ENCODE results near the gene POC1A. TPM values are rescaled to one million over a fixed set of nuclear protein-coding genes. Genes with fewer than 3 reads are reported as not detected.

The POC1A gene
- total and polyA plus RNA-seq, 2 donors (not counting 1 experiment from before 2014, with no cell fraction given) = 1.7 to 2.8 TPM

DNA sequence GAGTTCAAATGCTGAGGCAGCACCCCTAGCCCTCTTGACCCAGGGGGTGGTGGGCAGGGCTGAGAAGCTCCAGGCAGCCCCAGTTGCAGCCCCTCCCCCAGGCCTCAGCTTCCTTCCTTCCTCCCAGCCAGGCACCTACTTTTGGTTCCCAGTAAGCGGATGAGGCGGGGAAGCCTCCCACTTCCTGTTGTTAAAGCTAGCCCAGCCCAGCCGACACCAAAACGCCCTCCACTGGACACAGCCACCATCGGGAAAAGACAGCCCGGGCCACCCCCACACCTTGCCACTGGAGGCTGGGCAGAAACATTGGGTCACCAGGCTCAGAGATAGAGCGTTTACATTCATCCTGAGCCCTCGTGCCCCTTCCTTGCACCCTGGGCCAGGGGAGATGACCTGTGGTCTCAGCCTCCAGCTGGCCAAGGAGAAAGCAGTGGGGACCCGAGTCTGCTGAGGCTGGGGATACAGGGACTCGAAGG lies 101.4 kb downstream of the POC1A start:
- ATAC-seq (ENCODE audit: low read depth) = no peak
- Histone ChIP-seq H3K27me3 (replicated peaks in 1 of 4; ENCODE audit: control extremely low read depth in 1 of 4, control insufficient read depth in 3 of 4, insufficient read depth in 4 of 4, low read length in 3 of 4) (no peaks in the 10 kb centered on the region), H3K4me3 (ENCODE audit: control extremely low read depth in 1 of 5, extremely low read depth in 1 of 5, insufficient read depth in 1 of 5, low read depth in 2 of 5, low read length in 4 of 5) (peak overlapping the region in 4 of 5 experiments; percentile 12 to 36 (median 23)), H3K27ac (ENCODE audit: low read length in 2 of 2) (peak overlapping the region; percentile 55 to 71), H4K20me1 (ENCODE audit: control insufficient read depth, insufficient read depth, low read length, poor library complexity, severe bottlenecking) (no peaks in the 10 kb centered on the region), H3K9ac (ENCODE audit: low read length) (peak overlapping the region; percentile 54), H3K4me2 (replicated peaks; ENCODE audit: low read depth, low read length, poor library complexity, severe bottlenecking) (peak overlapping the region; percentile 96), H3K4me1 (ENCODE audit: control insufficient read depth in 2 of 2, insufficient read depth in 2 of 2, low read length in 2 of 2) (peaks cover 46 to 56% of the 10 kb centered on the region in 2 donors), H3K9me3 (ENCODE audit: control extremely low read depth in 1 of 3, control insufficient read depth in 2 of 3, insufficient read depth in 1 of 3, low read length in 2 of 3) (no peaks in the 10 kb centered on the region), H2AFZ (ENCODE audit: insufficient read depth, low read depth, low read length, poor library complexity, severe bottlenecking) (peak overlapping the region; percentile 81), H3K79me2 (ENCODE audit: control insufficient read depth, insufficient read depth, low read length) (no peaks in the 10 kb centered on the region), H3K36me3 (replicated peaks in 1 of 2; ENCODE audit: control extremely low read depth in 1 of 2, control insufficient read depth in 1 of 2, extremely low read depth in 1 of 2, insufficient read depth in 2 of 2, low read length in 1 of 2) (peaks cover 0 to 13% of the 10 kb centered on the region in 2 experiments)
- TF ChIP-seq, protein P1, sequence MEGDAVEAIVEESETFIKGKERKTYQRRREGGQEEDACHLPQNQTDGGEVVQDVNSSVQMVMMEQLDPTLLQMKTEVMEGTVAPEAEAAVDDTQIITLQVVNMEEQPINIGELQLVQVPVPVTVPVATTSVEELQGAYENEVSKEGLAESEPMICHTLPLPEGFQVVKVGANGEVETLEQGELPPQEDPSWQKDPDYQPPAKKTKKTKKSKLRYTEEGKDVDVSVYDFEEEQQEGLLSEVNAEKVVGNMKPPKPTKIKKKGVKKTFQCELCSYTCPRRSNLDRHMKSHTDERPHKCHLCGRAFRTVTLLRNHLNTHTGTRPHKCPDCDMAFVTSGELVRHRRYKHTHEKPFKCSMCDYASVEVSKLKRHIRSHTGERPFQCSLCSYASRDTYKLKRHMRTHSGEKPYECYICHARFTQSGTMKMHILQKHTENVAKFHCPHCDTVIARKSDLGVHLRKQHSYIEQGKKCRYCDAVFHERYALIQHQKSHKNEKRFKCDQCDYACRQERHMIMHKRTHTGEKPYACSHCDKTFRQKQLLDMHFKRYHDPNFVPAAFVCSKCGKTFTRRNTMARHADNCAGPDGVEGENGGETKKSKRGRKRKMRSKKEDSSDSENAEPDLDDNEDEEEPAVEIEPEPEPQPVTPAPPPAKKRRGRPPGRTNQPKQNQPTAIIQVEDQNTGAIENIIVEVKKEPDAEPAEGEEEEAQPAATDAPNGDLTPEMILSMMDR (IDR thresholded peaks at IDR 0.05) = no peak
- TF ChIP-seq EZH2 (IDR thresholded peaks at IDR 0.05; ENCODE audit: borderline replicate concordance, insufficient read depth, low read depth, low read length, poor library complexity, severe bottlenecking) = no peak
- Mint-ChIP-seq H3K4me1 (peaks cover 49% of the 10 kb centered on the region), H3K4me3 (peak overlapping the region; percentile 72), H3K27ac (peak overlapping the region; percentile 91), H3K9me3 (ENCODE audit: insufficient read depth) (no peaks in the 10 kb centered on the region), H3K27me3 (no peaks in the 10 kb centered on the region)
- 10% methylated on average over 10 of the region's 10 CpGs for WGBS (ENCODE audit: insufficient coverage)
- POLR2A ChIA-PET = no interaction called here
- CTCF ChIA-PET = interaction anchor here (1.1 to 3.7 kb wide), 11 partner anchors 9 to 167 kb away, joined by 3 to 31 read pairs (median 5); partner anchors contain the start of gene RPL29
- DNase-seq = peak; percentile 44
- intact Hi-C loops (cut with micrococcal nuclease) = loop anchor here (1.0 to 10.0 kb wide), 3 partner anchors 91 to 482 kb away; partner anchors contain the start of genes NT5DC2, TLR9 and UQCC5

DNA sequence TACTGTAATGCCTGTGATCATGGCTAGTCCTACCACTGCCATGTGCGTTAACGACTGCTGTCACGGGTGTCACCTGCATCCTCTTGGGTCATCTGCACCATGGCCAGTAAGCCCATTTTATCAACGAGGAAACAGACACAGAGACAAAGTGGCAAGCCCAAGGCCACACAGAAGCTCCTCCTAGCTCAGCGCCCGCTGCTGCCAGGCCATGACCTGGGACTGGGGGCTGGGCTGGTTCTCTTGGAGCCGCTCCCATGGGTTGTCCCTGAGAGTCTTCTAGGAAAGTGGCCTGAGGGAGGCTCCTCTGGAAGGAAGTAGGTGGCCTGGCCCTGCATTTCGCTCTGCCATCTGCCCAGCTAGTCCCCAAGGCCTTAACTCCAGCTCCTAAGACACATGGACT lies 102.8 kb downstream of the POC1A start:
- Mint-ChIP-seq H3K4me3 (no peak overlapping the region), H3K9me3 (ENCODE audit: insufficient read depth) (no peaks in the 10 kb centered on the region), H3K27ac (peak overlapping the region; percentile 86), H3K4me1 (peaks cover 38% of the 10 kb centered on the region), H3K27me3 (no peaks in the 10 kb centered on the region)
- peak overlapping the region; percentile 96 for H3K4me2 ChIP-seq (replicated peaks; ENCODE audit: low read depth, low read length, poor library complexity, severe bottlenecking)
- DNase-seq (no peak), ATAC-seq (ENCODE audit: low read depth) (no peak)
- no peak overlapping the region for H3K9ac ChIP-seq (ENCODE audit: low read length)
- WGBS (ENCODE audit: insufficient coverage) = 96% methylated on average over 8 of the region's 8 CpGs
- H3K4me1 ChIP-seq (ENCODE audit: control insufficient read depth in 2 of 2, insufficient read depth in 2 of 2, low read length in 2 of 2) = peaks cover 42 to 46% of the 10 kb centered on the region in 2 donors
- H3K79me2 ChIP-seq (ENCODE audit: control insufficient read depth, insufficient read depth, low read length) = no peaks in the 10 kb centered on the region
- TF ChIP-seq, protein P1 (IDR thresholded peaks at IDR 0.05) = no peak
- no peak for TF ChIP-seq EZH2 (IDR thresholded peaks at IDR 0.05; ENCODE audit: borderline replicate concordance, insufficient read depth, low read depth, low read length, poor library complexity, severe bottlenecking)
- no peak overlapping the region for H3K4me3 ChIP-seq (ENCODE audit: control extremely low read depth in 1 of 5, extremely low read depth in 1 of 5, insufficient read depth in 1 of 5, low read depth in 2 of 5, low read length in 4 of 5)
- H4K20me1 ChIP-seq (ENCODE audit: control insufficient read depth, insufficient read depth, low read length, poor library complexity, severe bottlenecking) = no peaks in the 10 kb centered on the region
- no peak overlapping the region for H2AFZ ChIP-seq (ENCODE audit: insufficient read depth, low read depth, low read length, poor library complexity, severe bottlenecking)
- ChIA-PET CTCF (interaction anchor here (1.3 to 3.7 kb wide), 3 partner anchors 35 to 93 kb away, joined by 3 to 31 read pairs (median 3); no protein-coding TSS in a partner anchor), POLR2A (no interaction called here)
- H3K36me3 ChIP-seq (replicated peaks in 1 of 2; ENCODE audit: control extremely low read depth in 1 of 2, control insufficient read depth in 1 of 2, extremely low read depth in 1 of 2, insufficient read depth in 2 of 2, low read length in 1 of 2) = peaks cover 0 to 13% of the 10 kb centered on the region in 2 experiments
- intact Hi-C loops (cut with micrococcal nuclease) = loop anchor here (10.0 kb wide), 2 partner anchors 173 to 483 kb away; partner anchors contain the start of genes NT5DC2, TLR9 and UQCC5
- H3K27me3 ChIP-seq (replicated peaks in 1 of 4; ENCODE audit: control extremely low read depth in 1 of 4, control insufficient read depth in 3 of 4, insufficient read depth in 4 of 4, low read length in 3 of 4) = no peaks in the 10 kb centered on the region
- peak overlapping the region; percentile 55 to 71 for H3K27ac ChIP-seq (ENCODE audit: low read length in 2 of 2)
- H3K9me3 ChIP-seq (ENCODE audit: control extremely low read depth in 1 of 3, control insufficient read depth in 2 of 3, insufficient read depth in 1 of 3, low read length in 2 of 3) = no peaks in the 10 kb centered on the region
